H9 (cell line): ENCODE results near the gene RPGRIP1L. TPM values are rescaled to one million over a fixed set of nuclear protein-coding genes. Genes with fewer than 3 reads are reported as not detected.

Experiments
- DNase-seq: peaks from one replicate; pipeline ENCODE4 v3.0.0-alpha.2; 2017
- H2AFZ ChIP-seq: one replicate; pipeline ENCODE4 v1.6.1; 2013; ENCODE audit warnings: mild to moderate bottlenecking, low read length, control low read depth, moderate library complexity
- H2AK5ac ChIP-seq: 2 replicates; pipeline ENCODE4 v1.6.1; 2013; ENCODE audit warnings: low read length, control low read depth, mixed read lengths; ENCODE audit not compliant: insufficient read length
- H2BK120ac ChIP-seq: one replicate; pipeline ENCODE4 v1.6.1; 2013; ENCODE audit warnings: low read depth, mild to moderate bottlenecking, low read length, control low read depth, inconsistent platforms; ENCODE audit not compliant: poor library complexity, severe bottlenecking
- H2BK12ac ChIP-seq: 2 replicates; pipeline ENCODE4 v1.6.1; 2013; ENCODE audit warnings: low read length, control low read depth, mixed read lengths, low read depth; ENCODE audit not compliant: insufficient read length
- H2BK15ac ChIP-seq: 2 replicates; pipeline ENCODE4 v1.6.1; 2013; ENCODE audit warnings: low read depth, low read length, control low read depth
- H2BK20ac ChIP-seq: one replicate; pipeline ENCODE4 v1.6.1; 2013; ENCODE audit warnings: low read depth, mild to moderate bottlenecking, low read length, control low read depth, inconsistent platforms; ENCODE audit not compliant: poor library complexity, severe bottlenecking
- H2BK5ac ChIP-seq: 2 replicates; pipeline ENCODE4 v1.6.1; 2013; ENCODE audit warnings: low read length, control low read depth, mixed read lengths; ENCODE audit not compliant: insufficient read length
- H3K14ac ChIP-seq: 2 replicates; pipeline ENCODE4 v1.6.1; 2013; ENCODE audit warnings: low read length, control low read depth; ENCODE audit not compliant: insufficient read depth
- H3K18ac ChIP-seq: 2 replicates; pipeline ENCODE4 v1.6.1; 2013; ENCODE audit warnings: low read depth, mild to moderate bottlenecking, mixed read lengths, low read length, control low read depth; ENCODE audit not compliant: insufficient read length
- H3K23ac ChIP-seq: 2 replicates; pipeline ENCODE4 v1.6.1; 2013; ENCODE audit warnings: low read length, control low read depth, mixed read lengths, low read depth; ENCODE audit not compliant: insufficient read length
- H3K23me2 ChIP-seq: 2 replicates; pipeline ENCODE4 v1.6.1; 2013; ENCODE audit warnings: low read depth, mild to moderate bottlenecking, mixed read lengths, low read length, control low read depth; ENCODE audit not compliant: insufficient read length, poor library complexity, severe bottlenecking
- H3K27ac ChIP-seq: 2 replicates; pipeline ENCODE4 v1.5.1; 2013; ENCODE audit warnings: low read length, control low read depth, mixed read lengths, low read depth; ENCODE audit not compliant: insufficient read length
- H3K27me3 ChIP-seq: 2 replicates; pipeline ENCODE4 v1.6.1; 2013; ENCODE audit warnings: low read length, control low read depth, inconsistent platforms; ENCODE audit not compliant: insufficient read depth
- H3K4ac ChIP-seq: 2 replicates; pipeline ENCODE4 v1.6.1; 2013; ENCODE audit warnings: low read depth, mild to moderate bottlenecking, control low read depth, inconsistent platforms, low read length, moderate library complexity
- H3K4me1 ChIP-seq: 2 replicates; pipeline ENCODE4 v1.6.1; 2013; ENCODE audit warnings: low read length, control low read depth, inconsistent platforms; ENCODE audit not compliant: insufficient read depth
- H3K4me2 ChIP-seq: 2 replicates; pipeline ENCODE4 v1.6.1; 2013; ENCODE audit warnings: low read length, control low read depth, mixed read lengths; ENCODE audit not compliant: insufficient read length, insufficient read depth
- H3K56ac ChIP-seq: 2 replicates; pipeline ENCODE4 v1.6.1; 2013; ENCODE audit warnings: low read depth, mild to moderate bottlenecking, mixed read lengths, low read length, control low read depth; ENCODE audit not compliant: insufficient read length
- H3K79me1 ChIP-seq: 2 replicates; pipeline ENCODE4 v1.6.1; 2013; ENCODE audit warnings: low read depth, mild to moderate bottlenecking, moderate library complexity, low read length, control low read depth, inconsistent platforms; ENCODE audit not compliant: insufficient read depth, poor library complexity, severe bottlenecking
- H3K79me2 ChIP-seq: 2 replicates; pipeline ENCODE4 v1.6.1; 2013; ENCODE audit warnings: low read length, control low read depth, inconsistent platforms; ENCODE audit not compliant: insufficient read depth
- H3K9ac ChIP-seq: 2 replicates; pipeline ENCODE4 v1.6.1; 2013; ENCODE audit warnings: low read length, control low read depth, mixed read lengths; ENCODE audit not compliant: insufficient read length; ENCODE audit errors: extremely low read depth
- H3K9me3 ChIP-seq: one replicate; pipeline ENCODE4 v1.6.1; 2013; ENCODE audit warnings: low read depth, low read length, inconsistent platforms; ENCODE audit not compliant: control insufficient read depth
- H3T11ph ChIP-seq: one replicate; pipeline ENCODE4 v1.6.1; 2013; ENCODE audit warnings: mild to moderate bottlenecking, low read length, control low read depth, inconsistent platforms
- H4K20me1 ChIP-seq: one replicate; pipeline ENCODE4 v1.6.1; 2013; ENCODE audit not compliant: control insufficient read depth, insufficient read length, insufficient read depth
- H4K5ac ChIP-seq: 2 replicates; pipeline ENCODE4 v1.6.1; 2013; ENCODE audit warnings: low read depth, mild to moderate bottlenecking, mixed read lengths, low read length, control low read depth; ENCODE audit not compliant: insufficient read length
- H4K8ac ChIP-seq: replicated peaks from 2 replicates; pipeline ENCODE4 v1.6.1; 2013; ENCODE audit warnings: low read length, control low read depth, mixed read lengths, low read depth; ENCODE audit not compliant: insufficient read length
- H4K91ac ChIP-seq: 2 replicates; pipeline ENCODE4 v1.6.1; 2013; ENCODE audit warnings: low read depth, mild to moderate bottlenecking, moderate library complexity, mixed read lengths, low read length, control low read depth; ENCODE audit not compliant: insufficient read length
- H3K27ac Mint-ChIP-seq, 3 experiments: 2 replicates in 2 of 3; 3 replicates in 1 of 3; pipeline ENCODE4 v1.8.0; 2020 to 2021; ENCODE audit warnings: mixed read lengths in 3 of 3, mild to moderate bottlenecking in 1 of 3, moderate library complexity in 1 of 3
- H3K27me3 Mint-ChIP-seq: 2 replicates; pipeline ENCODE4 v1.8.0; 2021; ENCODE audit warnings: low read depth, mild to moderate bottlenecking, moderate library complexity, mixed read lengths
- H3K36me3 Mint-ChIP-seq, 3 experiments: 2 replicates in 2 of 3; 3 replicates in 1 of 3; pipeline ENCODE4 v1.8.0; 2020 to 2021; ENCODE audit warnings: low read depth in 3 of 3, mixed read lengths in 3 of 3; ENCODE audit not compliant: insufficient read depth in 1 of 3
- H3K4me1 Mint-ChIP-seq, 2 experiments: 2 replicates each; pipeline ENCODE4 v1.8.0; 2020; ENCODE audit warnings: mixed read lengths in 2 of 2
- H3K4me3 Mint-ChIP-seq, 2 experiments: 2 replicates in 1 of 2; 3 replicates in 1 of 2; pipeline ENCODE4 v1.8.0; 2020 to 2021; ENCODE audit warnings: mild to moderate bottlenecking in 2 of 2, mixed read lengths in 2 of 2, moderate library complexity in 1 of 2
- H3K9me3 Mint-ChIP-seq, 2 experiments: 2 replicates in 1 of 2; 3 replicates in 1 of 2; pipeline ENCODE4 v1.8.0; 2020; ENCODE audit warnings: mild to moderate bottlenecking in 2 of 2, mixed read lengths in 2 of 2, moderate library complexity in 1 of 2
- CTCF ChIP-seq: fragments of 200-600 bp; sonication (generic); conservative IDR thresholded peaks from 3 replicates; pipeline ENCODE4 v1.8.0; 2021; ENCODE audit warnings: antibody characterized with exemption, mild to moderate bottlenecking
- WGBS: extraction: QIAGEN DNeasy Blood & Tissue Kit; methylation state at CpG from one replicate; pipeline ENCODE4 v1.1.7; 2013; ENCODE audit warnings: missing lambda C conversion rate, low lambda C conversion rate, mixed read lengths; ENCODE audit not compliant: insufficient read length; ENCODE audit errors: extremely low coverage; 5-methylcytosine and 5-hydroxymethylcytosine counted together
- total RNA-seq: library from RNA; stranded (reverse); gene quantifications from 2 replicates; pipeline ENCODE4 v1.2.1, GENCODE V29; 2021

Gene RPGRIP1L
- total RNA-seq, 1 experiment from 2014 or later, result 11.7 TPM

GRCh38 chr16:53708490-53708889, 4.8 kb upstream of the RPGRIP1L start:
- H4K20me1 ChIP-seq, result no peaks in the 10 kb centered on the region
- no peak overlapping the region for H3K27ac ChIP-seq
- DNase-seq, result no peak
- no peak overlapping the region for H2BK120ac ChIP-seq
- H2AFZ ChIP-seq, result no peak overlapping the region
- no CpG with 5 or more reads among the region's 2 CpGs for WGBS
- peaks cover 8 to 13% of the 10 kb centered on the region in 2 experiments for H3K4me1 Mint-ChIP-seq
- no peaks in the 10 kb centered on the region for H3K27me3 Mint-ChIP-seq
- H3K79me2 ChIP-seq, result 0 out of 2 replicates have a peak, but pooled peaks cover 1% of the 10 kb centered on the region
- H4K91ac ChIP-seq, result no peak overlapping the region
- H3K23me2 ChIP-seq, result peaks cover 4% of the 10 kb centered on the region
- H2BK20ac ChIP-seq, result no peak overlapping the region
- no peaks in the 10 kb centered on the region for H3K36me3 Mint-ChIP-seq
- H3T11ph ChIP-seq, result no peak overlapping the region
- H3K4me2 ChIP-seq, result no peak overlapping the region
- no peak overlapping the region for H2AK5ac ChIP-seq
- H3K14ac ChIP-seq, result no peak overlapping the region
- no peak overlapping the region for H4K5ac ChIP-seq
- H3K27ac Mint-ChIP-seq, result no peak overlapping the region
- H2BK12ac ChIP-seq, result no peak overlapping the region
- no peak overlapping the region for H3K4me3 Mint-ChIP-seq
- no peak overlapping the region for H3K18ac ChIP-seq
- no peak overlapping the region for H2BK15ac ChIP-seq
- H2BK5ac ChIP-seq, result no peak overlapping the region
- H4K8ac ChIP-seq, result no peak overlapping the region
- H3K9ac ChIP-seq, result no peak overlapping the region
- H3K56ac ChIP-seq, result no peak overlapping the region
- H3K4me1 ChIP-seq, result no peaks in the 10 kb centered on the region
- H3K23ac ChIP-seq, result no peak overlapping the region
- peaks cover 3% of the 10 kb centered on the region for H3K79me1 ChIP-seq
- TF ChIP-seq CTCF, result no peak
- H3K9me3 ChIP-seq, result no peaks in the 10 kb centered on the region
- no peak overlapping the region for H3K4ac ChIP-seq
- H3K9me3 Mint-ChIP-seq, result no peaks in the 10 kb centered on the region; a peak in 1 of 5 replicates
- no peaks in the 10 kb centered on the region for H3K27me3 ChIP-seq
